NCI-H748 (cell line): Measurements from ENCODE around the gene STXBP1.

Experiments used
- DNase-seq: peaks from one replicate; lab custom pipeline; 2025; ENCODE audit not compliant: unreplicated experiment; lab: John Stamatoyannopoulos, UW

STXBP1 gene

GRCh38 chr9:127651697-127652610 lies 39.9 kb downstream of the STXBP1 start:
- no peak for DNase-seq

- no peak for DNase-seq
Observed at GRCh38 chr9:127652733-127653132, 40.7 kb downstream of the STXBP1 start.

DNA sequence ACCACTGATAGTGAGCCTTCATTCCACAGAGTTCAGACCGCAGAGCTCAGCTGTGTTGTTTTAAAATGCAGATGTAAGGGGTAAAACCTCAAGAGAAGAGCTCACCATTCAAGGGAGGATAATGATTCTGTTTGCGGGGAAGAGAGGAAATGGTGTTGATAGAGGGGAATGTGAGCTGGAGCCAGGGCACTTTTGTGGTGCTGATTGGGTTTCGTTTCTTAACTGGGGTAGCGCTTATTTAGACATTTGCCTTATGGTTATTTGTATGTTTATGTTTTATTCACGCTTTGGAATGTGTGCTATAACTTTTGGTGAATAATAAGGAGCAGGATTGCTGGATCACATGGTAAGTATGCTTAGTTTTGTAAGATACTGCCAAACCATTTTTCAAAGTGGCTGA lies 42.5 kb downstream of the STXBP1 start:
- DNase-seq: no peak

- DNase-seq: no peak
Observed at GRCh38 chr9:127658428-127658827, 46.4 kb downstream of the STXBP1 start.

DNA sequence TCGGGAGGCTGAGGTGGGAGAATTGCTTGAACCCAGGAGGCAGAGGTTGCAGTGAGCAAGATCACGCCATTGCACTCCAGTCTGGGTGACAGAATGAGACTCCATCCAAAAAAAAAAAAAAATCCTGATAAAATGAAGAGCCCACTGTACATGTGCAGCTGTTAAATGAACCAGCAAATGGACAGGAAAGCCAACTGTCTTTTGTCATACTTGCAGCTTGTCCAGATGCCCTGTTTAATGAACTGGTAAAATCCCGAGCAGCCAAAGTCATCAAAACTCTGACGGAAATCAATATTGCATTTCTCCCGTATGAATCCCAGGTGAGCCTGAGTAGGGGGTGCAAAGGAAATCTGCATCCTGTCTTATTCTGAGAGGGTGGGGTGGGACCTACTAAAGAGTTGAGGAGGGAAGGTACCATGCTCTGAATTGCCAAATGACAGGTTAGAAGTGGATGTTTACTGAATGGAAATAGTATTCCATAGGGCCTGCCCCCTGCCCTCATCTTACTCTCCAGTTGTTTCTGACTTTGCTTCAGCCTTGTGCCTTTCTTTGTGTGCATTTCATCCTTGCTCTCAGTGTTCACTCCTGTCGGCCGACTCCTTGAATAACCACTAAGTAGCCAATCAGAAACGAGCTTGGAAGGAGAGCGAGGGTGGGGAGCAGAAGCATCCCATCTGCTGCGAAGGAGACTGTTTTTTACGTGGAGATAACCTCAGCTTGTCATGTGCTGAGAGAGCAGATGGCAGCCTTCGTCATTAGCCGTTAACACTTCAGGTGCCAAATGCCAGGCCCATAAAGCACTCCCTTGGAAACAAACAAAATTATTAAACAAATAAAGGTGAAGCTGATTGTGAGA lies 49.0 kb downstream of the STXBP1 start:
- peak; percentile 68 for DNase-seq

GRCh38 chr9:127662617-127663016 lies 50.5 kb downstream of the STXBP1 start:
- DNase-seq: no peak

DNA sequence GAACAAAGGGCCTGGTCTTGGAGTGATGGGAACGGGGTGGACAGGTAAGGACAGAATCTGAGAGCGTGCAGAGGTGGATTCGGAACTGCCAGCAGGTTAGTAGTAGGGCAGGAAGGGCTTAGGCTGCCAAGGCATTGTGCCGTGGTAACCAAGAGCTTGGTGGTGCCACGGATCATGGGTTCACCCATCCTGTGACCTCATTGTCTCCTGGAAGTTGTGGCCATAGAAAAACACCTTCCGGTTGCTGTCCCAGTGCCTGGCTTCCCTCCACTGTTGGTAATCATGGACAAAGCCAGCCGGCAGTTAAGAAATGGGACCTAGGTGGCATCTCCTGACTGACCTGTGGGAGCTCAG lies 52.2 kb downstream of the STXBP1 start:
- DNase-seq: no peak

DNA sequence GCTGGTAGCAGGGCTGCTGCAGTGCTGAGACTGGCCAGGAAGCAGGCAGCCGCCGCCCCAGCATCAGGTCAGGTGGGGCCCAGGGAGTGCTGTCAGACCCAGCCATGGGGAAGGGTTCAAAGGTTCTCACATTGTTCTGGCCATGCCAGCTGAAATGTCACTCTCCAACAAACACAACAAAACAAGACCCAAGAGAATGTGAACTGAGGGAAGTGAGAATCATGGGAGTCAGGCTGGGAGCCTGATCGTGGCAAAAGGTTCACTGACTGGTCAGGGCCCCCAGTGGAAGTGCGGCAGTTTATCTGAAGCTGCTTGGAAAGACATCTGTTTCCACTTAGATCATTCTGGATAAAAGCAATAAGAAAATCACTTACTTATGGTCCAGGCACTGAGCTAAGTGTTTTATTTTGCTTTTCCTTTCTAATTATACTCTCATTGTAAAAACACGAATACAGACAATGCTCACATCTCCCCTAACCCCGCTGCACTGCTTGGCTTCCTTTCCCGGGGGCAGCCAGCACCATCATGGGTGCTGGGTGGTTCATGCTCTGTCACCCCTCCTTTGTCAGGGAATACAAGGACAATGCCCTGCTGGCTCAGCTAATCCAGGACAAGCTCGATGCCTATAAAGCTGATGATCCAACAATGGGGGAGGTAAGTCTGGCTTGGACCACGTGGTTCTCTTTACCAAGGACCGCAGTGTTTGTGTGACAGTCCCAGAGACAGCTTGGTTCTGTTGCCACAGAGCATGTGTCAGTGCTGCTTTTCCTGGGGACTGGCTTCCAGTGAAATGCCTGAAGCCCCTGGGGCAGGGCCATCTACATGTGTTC lies 52.8 kb downstream of the STXBP1 start:
- DNase-seq: no peak

DNA sequence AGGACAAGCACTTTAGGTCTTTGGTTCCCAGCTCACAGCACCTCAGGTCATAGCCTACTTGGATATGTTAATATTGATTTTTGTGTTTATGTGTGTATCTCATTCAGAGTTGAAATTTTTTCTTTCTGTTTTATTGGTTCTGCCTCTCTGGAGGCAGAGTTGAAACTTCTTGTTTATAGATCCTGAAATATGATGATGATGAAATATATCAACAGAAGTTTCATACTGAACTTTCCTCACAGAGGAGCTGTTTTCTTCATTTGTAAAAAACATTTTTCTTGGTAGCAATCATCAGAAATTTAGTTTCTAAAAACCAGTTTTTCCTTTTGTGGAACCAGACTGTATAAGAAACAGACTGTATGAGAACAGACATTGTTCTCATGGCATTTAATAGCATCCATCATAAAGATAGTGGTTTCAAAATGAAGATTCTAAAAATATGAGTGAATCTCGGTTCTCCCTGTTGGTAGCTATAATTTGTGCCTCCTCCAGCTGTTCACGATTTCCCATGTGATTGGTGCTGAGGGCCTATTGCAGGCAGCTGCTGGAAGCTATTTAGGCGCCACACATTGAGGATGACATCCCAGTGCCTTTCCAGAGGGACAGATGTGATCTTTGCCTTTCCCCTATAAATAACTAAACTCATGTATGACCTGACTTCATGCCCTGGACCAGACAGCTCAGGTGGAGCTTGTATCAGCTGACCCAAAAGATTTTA lies 55.2 kb downstream of the STXBP1 start:
- DNase-seq: no peak

- no peak for DNase-seq
Observed at GRCh38 chr9:127667906-127668305, 55.8 kb downstream of the STXBP1 start.

DNA sequence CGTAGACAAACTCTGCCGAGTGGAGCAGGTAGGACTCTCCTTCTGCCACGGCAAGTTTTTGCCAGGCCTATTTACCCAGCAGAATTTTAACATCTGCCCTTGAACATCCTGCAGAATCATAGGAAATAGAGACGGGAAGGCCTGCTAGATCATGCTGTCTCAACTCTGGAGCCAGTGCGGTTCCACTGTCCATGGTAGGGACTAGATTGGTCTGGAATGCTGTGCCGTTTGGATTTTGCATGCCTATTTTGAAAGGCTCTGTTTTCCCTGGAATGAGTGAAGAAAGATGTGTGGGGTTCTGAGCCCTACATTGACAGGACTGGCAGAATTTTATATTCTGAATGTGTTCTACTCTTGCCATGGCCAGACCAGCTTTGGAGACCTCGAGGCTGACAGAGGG lies 61.2 kb downstream of the STXBP1 start:
- no peak for DNase-seq

- no peak for DNase-seq
Observed at GRCh38 chr9:127676638-127677037, 64.6 kb downstream of the STXBP1 start.

DNA sequence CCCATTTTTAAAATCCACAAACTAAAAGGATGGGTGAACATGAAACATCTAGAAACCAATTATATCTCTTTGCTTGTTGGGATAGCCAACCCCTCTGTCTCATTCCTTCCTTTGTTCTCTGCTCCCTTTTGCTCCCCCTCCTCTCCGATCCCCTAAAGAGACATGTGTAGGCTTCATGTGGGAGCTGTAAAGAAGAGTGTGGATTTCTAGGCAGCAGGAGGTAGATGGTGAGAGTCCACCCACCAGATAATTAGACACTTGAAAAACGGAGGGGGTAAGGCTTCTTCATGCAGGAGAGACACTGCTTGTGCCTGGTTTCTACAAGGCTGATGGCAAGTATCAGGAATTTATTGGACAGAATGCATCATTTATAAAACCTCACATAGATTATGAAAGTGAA lies 67.4 kb downstream of the STXBP1 start:
- no peak for DNase-seq

GRCh38 chr9:127680226-127680625 lies 68.1 kb downstream of the STXBP1 start:
- DNase-seq: no peak

DNA sequence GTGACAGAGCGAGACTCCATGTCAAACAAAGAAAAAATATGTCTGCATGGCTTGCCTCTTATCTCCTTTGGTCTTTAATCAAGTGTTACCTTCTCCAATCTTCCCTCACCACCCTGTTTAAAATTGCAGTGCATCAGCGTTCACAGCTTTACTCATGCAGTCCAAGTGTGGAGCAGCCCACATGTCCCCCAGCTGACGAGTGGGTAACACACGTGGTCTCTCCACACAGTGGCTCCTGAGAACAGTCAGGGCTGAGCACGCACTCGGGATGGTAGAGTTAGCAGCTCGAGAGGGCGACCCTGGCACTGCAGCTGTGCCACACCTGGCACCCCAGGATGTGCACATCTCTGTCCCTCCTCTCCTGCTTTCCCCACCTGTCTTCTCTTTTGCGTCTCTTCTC lies 68.8 kb downstream of the STXBP1 start:
- no peak for DNase-seq

DNA sequence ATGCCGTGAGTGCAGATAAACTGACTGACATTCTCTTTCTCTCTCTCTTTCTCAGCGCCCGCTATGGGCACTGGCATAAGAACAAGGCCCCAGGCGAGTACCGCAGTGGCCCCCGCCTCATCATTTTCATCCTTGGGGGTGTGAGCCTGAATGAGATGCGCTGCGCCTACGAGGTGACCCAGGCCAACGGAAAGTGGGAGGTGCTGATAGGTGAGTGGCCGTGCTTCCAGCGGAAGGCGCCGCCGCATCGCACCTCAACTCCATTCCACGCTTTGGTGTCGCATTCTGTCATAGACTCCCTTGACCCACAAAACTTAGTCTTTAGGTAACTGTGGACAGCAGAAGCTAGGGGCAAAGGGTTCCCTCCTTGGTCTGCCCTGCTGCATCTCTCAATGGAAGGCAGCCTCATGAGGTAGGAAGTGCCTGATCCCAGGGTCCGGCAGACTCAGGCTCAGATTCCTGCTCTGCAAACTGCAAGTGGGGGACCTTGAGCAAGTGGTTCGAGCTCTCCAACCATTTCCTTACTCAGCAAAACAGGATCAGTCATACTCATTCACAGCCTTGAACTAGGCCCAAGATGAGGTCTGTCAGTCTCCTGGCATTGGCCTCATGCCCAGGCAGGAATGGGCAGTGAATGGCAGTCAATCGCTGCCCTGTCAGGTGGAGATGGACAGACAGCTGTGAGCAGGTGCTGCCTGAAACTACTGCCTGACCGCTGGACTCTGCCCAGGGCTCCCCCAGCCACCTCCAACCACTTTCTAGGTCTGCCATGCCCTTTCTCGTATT lies 70.5 kb downstream of the STXBP1 start:
- DNase-seq: no peak

- no peak for DNase-seq
Observed at GRCh38 chr9:127683723-127684122, 71.6 kb downstream of the STXBP1 start.

GRCh38 chr9:127684576-127684975 lies 72.5 kb downstream of the STXBP1 start:
- no peak for DNase-seq

- DNase-seq: no peak
Observed at GRCh38 chr9:127686461-127687393, 74.7 kb downstream of the STXBP1 start.
